Measurements from ENCODE around the gene SMIM12.

Gene SMIM12

DNA sequence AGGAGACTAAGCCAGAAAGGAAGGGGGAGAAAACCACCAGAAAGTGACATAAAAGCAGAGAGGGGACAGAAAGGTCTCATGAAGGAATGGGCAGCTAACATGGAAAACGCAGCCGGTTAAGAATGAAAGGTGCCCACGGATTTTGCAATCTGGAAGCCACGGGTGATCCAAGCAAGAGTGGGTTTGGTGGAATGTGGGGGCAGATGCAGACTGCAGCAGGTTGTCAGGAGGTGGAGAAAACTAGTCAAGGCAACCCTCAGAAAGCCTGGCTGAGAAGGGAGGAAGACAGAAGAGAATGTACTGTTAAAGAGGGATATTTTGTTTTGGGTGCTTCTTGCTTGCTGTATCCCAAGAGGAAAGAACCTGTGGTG is 12.6 kb upstream of the SMIM12 start:
- DNase-seq (ENCODE audit: low read depth), result no peak

DNA sequence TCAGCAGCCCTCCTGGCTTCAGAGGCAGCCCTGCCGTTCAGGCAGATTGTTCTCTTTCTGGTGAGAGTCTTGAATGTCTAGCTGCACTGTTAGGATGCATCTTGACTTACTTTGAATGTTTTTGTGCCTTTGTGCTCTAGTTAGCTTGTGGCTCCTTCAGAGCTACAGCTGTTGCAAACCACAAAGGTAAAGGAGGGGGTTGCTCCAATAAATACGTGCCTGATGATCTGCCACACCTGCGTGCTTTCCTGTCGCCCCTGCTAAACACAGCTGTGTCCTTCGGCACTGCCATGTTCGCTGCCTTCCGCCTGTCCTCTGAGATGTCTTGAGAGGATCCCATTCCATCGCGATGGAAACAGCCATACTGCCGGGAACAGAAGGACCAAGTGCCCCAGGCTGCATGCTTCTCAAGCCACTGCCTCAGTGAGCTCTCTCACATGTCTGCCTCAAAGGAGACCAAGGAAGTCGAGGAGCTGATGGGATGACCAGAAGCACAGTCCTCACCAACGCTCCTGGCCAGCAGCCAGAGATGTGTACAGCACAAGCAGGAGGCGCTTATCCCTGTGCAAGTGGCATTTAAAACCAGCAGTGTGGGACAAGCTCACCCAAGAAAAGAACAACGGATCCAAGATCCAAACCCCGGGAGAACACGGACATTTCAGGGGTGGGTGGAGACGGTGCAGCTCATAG is 12.0 kb upstream of the SMIM12 start:
- DNase-seq (ENCODE audit: low read depth), result no peak

DNA sequence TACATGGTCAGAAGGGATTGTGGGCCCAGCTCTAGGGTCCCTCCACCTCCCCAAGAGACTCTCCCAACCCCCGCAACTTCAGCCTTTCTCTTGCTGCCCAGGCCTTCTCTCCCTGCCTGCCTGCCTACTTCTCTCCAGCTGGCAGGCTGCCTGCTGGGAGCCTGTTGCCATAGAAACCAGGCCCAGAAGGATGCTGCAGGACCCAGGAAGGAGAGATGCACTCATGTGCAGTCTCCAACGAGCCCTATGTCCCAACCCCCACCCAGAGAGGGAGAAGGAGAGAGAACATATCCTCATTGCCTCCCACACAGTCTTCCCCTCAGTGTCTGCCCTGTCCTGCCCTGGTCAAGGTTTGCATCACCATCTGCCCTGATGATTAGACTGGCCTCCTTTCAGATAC is 10.8 kb upstream of the SMIM12 start:
- DNase-seq (ENCODE audit: low read depth), result no peak

DNA sequence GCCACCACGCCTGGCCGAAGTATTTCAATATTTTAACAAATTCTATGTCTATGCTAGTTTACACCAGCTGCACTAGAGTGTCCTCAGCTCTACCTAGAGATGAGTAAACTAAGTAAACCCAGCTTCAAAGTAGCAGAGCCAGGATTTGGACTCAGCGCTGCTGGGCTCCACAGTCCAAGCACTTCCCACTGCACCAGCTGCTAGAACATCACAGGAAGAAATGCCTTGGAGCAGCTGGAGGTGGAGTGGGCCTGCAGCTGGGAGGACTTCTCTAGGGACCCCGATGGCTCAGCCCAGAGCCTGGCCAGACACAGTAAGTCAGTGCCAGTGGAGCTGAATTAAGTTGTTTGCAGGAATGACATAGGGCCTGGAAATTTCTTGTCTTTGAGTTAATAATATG is 10.2 kb upstream of the SMIM12 start:
- DNase-seq (ENCODE audit: low read depth), result no peak

DNA sequence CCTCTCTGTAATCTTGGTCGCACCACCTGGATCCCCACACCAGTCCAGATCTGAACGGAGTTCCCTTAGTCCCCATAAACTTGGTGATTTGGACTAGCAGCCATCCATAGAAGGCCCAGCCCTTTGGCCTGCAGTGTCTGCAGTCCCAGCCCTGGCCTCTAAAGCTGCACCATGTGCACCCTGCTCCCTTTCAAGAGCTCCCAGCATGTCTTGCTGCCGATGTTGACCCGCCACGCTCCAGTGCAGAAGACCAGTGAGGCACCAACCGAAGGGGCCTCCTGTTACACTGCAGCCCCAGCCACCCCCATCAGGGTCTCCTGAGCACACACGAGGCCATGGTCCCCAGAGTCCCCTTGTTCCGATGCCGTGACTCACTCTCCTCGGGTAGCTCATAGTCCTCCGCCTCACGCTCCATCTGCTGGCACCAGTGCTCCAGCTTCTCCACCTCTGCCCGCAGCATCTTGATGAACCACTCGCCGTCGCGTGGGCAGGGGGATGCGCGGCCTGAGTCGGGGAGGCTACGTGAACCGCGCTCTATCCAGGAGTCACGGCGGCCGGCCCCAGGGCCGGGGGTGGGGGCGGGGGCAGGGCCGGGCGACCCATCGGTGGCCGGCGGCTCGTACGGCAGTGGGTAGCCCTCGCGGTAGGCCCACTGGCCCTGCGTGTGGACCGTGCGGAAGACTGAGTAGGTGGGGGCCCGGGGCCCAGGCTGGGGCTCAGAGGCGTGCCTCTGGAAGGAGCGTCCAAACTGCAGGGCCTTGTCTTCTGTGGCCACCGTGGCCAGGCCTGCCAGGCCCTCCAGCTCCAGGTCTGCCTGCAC is 8.9 kb upstream of the SMIM12 start:
- DNase-seq (ENCODE audit: low read depth), result no peak

DNA sequence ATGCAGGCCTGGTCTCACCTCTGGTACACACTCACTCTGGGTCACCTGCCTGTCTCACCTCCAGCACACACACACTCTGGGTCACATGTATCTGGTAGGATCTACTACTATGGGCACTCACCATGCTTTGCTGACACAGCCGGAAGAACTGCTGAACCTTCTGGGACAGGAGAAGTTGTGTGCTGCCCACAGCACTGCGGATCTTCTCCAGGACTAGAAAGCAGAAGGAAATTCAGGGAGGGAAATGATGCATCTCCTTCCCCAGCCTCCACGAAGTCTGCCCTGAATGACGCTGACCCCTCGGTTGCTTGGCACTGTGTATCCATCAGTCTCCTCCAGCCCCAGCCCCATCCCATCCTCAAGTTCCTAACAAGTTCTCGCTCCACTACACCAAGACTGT is 7.9 kb upstream of the SMIM12 start:
- no peak for DNase-seq (ENCODE audit: low read depth)

DNA sequence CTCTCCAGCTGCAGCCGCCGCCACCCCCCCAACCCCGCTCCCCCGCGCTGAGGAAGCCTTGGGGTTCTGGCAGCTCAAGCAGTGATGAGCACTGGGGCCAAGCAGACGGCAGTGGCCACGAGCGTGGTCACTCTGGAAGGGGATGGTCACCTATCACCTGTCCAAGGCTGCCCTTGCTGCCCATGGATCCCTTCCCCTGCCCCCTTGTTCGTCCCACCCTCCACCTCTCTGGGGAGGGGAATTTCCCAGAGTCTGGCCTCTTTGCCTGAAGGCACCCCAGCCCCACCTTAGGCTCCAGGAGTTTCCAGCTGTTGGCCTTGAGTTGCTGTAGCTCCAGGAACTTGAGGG is 7.2 kb upstream of the SMIM12 start:
- DNase-seq (ENCODE audit: low read depth), result no peak

DNA sequence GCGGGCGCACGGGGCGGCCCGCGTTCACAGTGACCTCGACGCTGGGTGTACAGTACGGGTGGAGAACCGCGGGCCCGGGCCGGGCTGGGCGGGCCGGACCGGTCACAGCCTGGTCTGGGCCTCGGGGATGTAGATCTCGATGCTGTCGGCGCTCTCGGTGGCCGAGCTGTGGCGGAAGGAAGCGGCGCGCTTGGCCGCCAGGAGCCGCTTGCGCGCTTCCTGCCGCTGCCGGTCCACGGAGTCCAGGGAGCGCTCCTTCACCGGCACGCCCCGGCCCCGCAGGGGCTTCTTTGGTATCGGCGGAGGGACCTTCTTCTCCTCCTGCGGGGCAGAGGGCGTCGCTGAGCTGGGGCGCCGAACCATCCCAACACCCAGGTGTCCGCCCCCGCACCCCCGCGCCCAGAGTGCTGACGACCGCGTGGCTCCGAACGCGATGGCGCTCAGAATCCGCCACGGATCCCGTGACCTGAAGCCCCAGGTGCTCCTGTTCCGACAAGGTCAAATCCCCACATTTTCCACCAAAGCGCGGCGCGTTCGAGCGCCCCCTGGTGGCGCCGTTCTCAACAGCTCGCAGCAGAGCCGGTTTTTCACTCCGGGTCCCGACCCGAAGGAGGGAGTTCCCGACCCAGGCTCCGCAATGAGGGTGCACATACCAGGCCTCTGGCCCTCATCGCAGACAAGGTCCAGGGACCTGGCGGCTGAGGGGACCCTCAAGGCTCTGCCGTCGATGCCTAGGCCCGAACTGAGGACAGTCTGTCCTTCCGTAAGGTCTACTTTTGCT is 6.6 kb upstream of the SMIM12 start:
- DNase-seq (ENCODE audit: low read depth), result peak; percentile 92

DNA sequence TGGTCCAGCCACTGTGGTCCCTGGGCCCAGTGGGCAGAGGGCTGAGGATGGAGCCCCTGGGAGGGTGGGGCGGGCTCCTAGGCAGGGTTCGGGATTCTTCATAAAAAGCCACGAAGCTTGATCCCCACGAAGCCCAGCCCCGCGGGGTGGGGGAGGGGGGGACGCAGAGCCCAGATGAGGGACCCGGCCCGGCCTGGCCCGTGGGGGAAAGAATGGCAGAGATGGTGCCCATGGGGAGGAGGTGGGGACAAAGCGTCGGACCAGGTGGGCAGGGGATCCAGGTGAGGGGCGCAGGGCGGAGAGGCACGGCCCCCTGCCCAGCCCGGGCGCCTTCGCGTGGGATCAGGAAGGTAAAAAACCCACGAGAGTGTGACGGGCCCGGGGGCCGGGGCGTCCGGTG is 6.0 kb upstream of the SMIM12 start:
- no peak for DNase-seq (ENCODE audit: low read depth)

DNA sequence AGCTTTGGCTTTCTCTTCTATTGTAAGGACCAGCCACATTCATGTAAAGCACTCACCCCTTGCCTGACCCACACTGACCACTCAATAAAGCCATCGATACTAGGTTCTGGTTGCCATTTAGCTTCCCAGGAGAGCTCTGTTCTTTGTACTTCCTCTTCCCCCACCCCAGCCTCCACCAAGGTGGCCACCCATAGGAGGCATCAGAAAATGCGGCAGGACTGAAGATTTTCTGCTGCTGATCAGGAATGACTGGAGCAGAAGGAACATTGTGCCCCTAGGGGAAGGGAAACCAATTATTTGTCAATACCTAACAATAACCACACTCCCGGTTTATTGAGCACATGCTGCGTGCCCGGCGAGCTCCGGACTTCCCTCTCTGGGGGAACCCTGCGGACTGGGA is 5.2 kb upstream of the SMIM12 start:
- no peak for DNase-seq (ENCODE audit: low read depth)

DNA sequence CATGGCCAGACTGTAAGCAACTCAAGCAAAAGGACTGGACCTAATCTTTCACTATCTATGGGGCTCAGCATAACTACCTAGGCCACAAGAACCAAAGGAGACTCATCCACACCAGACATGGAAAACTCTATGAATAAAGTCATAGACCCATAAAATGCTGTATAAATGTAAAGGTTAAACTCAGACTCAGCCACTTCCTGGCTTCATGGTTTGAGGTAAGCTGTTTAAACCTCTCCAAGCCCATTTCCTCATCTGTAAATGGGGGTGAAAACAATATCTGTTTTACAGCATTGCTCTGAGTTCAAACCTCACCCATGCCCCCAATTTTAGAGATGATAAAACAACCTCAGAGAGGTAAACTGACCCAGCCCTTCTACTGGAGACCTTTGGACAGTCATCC is 4.0 kb upstream of the SMIM12 start:
- DNase-seq (ENCODE audit: low read depth), result no peak

DNA sequence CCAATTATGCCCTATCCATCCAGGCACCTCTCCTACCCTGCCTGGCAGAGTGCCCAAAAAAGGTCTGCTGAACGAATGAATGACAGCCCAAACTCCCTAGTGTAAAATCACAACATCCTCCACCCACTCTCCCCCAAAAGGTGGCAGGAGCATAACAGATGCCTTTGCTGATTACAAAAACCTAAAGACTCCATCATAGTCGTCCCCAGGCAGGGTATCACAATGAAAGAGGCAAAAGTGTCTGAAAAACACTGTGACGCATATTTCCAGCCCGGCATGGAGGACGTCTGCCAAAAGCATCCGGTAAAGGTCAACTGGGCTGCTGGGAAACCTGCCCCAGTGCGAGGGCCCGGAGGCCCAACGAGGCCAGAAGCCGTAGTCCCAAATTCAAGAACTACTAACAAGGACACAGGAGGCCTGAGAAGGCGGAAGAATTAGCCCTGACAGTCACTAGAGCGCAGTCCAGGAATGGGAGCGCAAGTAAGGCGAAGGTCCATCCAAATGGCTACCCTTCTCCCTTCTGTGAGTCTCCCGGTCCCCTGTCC is 576 bp downstream of the SMIM12 start:
- peak; percentile 20 for DNase-seq (ENCODE audit: low read depth)

DNA sequence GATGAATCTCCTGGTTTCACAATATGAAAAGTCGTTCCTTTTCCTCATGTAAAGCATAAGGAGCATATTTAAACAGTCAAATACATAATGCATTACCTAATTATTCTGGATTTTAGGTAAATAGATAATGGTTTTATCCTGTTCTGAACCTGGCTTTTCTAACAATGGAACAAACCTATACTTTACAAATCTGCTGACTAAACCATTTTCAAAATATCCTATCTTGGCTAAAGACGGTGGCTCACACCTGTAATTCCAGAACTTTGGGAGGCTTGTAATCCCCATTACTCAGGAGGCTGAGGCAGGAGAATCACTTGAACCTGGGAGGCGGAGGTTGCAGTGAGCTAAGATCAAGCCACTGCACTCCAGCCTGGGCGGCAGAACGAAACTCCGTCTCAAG is 2.9 kb downstream of the SMIM12 start:
- DNase-seq (ENCODE audit: low read depth), result no peak

DNA sequence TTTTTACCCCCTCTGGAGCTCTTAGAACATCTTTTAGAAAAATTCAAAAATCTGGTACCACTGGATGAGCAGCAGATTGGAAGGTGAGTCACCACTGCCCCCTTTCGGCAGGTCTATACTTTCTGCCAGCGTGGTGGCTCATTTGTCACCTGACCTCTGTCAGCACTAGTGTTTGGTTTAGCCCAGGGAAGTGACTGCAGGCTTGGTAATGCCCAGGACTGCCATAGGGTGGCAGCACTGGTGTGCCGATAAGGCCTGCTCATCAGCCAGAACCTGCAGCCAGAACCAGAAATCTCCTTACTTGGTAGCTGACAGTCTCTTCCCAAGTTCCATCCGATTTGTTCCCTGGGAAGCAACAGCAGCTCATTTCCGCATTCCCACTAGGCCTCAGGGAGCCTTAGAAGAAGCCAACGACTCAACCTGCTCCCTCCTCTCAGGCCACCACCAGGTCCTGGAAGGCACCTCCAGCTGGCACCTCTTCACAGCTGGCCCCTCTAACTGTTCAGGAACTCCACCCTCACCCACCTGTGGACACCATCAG is 6.8 kb downstream of the SMIM12 start:
- peak; percentile 84 for DNase-seq (ENCODE audit: low read depth)

DNA sequence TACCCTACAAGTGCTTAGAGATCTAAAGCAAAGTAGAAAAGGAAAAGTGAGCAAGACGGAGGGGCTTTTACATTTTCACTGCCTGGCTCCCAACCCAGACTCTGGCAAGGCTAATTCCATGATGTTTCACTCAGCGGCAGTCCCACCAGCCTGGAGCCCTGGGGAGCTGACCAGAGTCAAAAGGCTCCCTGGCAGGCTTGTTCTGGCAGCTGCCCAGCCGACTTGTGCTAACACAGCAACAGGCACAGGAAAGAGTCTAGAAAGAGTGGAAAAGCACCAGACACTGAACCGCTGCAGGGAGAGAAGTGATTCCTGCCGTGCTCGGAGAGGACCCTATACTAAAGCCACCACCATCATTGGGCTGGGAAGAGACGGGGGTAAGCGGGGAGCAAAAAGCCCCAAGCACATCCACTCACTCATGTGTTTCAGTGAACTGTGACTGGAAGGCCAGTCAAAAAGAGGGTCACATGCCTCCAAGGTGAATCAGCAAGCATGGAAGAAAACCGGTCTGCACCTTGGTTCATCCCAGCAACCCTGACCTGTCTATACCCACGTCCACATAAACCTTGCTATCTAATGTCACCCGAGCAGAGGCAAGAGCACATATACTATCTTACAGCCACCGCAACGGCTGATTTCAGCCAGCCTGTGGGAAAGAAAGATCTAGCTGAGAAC is 8.0 kb downstream of the SMIM12 start:
- no peak for DNase-seq (ENCODE audit: low read depth)

DNA sequence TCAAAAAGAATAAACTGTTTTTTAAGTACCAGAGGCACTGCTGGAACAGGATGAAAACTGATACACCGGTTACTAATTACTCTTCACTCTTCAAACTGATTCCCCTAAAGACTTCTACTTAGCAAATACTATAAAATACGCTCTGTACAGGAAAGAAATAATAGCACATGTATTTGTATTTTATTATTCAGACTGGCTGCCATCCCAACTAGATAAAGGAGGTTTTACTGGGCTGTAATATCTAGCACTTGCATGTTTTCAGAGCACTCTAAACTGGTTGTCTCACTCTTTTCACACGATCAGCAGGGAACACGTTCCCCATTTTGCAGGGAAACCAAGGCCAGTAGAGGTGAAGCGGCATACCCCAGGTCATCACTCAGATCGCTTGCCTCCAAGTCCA is 9.2 kb downstream of the SMIM12 start:
- no peak for DNase-seq (ENCODE audit: low read depth)

DNA sequence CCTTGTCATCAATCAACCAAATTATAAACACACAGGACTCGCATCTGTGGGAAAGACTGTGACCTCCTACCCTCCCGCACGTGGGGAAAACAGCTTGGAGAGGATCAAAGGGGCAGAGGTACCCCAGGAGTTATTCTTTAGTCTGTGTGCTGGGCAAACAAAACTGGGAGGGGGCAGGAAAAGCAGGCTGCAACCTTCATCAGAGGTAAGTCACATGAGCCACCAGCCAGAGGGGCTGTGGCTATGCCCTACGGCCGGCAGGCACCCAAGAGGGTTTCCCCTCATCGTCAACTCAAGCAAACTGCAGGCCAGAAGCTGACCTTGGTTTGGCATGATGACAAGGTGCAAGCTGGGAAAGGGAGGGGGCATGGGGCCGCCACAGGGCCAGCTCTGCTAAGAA is 12.5 kb downstream of the SMIM12 start:
- DNase-seq (ENCODE audit: low read depth), result no peak

DNA sequence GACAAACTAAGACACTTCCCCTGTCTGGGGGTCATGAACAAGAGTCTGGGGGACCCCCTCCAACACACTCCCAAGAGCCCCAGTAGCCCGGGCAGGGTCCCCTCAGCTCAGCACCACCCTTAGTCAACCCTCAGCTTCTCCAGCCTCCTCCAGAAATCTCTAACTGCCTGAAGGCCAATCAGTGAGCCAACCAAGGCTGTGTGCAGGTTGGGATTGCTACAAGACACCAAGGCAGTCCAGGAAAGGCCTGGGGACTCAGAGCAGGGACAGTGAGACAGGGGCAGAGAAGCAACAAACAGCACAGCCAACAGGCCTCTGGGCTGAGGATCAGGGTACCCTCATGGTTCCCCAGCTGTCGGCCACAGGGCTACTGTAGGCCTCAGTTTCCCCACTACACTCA is 13.3 kb downstream of the SMIM12 start:
- no peak for DNase-seq (ENCODE audit: low read depth)

DNA sequence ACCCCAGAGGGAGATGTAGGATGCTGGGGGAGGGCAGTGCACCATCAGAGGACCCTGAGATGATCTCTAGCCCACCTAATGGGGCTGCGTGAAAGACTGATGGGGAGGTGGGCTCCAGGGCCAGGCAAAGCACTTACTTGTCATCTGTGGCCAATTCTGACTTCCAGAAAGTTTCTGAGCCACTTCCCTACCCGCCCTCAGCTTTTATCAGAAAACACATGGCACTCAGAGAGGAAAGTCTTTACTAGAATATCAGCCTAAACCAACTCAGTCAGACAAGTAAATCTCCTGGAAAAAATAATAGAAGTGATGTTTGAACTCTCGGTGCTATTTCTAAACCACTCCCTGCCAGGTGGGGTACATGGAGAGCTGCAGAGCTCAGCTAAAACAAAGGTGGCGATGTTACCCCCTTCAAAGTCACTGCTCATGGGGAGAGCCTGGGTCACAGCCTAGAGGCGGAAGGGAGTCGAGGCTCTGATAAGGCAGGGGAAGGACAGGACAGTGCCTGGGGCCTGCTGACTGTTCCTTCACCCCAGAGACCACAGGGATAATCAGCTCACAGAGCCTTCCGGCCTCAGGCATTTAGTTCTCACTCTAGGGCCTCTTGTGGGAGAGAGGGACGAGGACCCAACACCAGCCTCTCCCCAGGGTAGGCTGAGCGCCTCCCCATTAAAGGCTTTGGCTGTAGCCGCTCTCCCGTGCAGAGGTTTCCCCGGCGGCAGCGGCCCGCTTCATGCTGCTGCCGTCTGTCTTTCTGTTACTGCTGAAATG is 14.2 kb downstream of the SMIM12 start:
- DNase-seq (ENCODE audit: low read depth), result no peak

DNA sequence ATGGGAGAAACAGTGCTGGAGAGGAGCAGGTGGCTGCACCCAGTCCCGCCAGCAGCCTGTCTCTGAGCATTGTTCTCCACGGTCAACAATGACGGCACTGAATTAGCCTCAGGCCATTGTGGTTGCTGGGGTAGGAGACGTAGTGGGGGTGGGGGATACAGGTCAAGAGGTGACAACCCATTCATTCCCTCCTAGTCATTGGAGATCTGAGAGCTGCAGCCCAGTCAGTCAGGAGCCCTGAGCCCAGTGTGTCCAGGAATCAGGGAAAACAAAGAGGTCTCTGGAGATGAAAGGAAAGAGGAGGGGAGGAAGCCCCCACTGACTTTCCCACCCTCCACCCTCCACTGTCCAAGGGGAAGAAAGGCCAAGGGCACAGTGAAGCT is 15.3 kb downstream of the SMIM12 start:
- no peak for DNase-seq (ENCODE audit: low read depth)
